LNCAP (cell line): ENCODE results near the gene TMPRSS13.

Experiments
- CTCF ChIP-seq: fragments of 450-650 bp; IDR thresholded peaks from 2 replicates; pipeline ENCODE4 v1.5.1; 2017; ENCODE audit warnings: mild to moderate bottlenecking

Gene TMPRSS13

DNA sequence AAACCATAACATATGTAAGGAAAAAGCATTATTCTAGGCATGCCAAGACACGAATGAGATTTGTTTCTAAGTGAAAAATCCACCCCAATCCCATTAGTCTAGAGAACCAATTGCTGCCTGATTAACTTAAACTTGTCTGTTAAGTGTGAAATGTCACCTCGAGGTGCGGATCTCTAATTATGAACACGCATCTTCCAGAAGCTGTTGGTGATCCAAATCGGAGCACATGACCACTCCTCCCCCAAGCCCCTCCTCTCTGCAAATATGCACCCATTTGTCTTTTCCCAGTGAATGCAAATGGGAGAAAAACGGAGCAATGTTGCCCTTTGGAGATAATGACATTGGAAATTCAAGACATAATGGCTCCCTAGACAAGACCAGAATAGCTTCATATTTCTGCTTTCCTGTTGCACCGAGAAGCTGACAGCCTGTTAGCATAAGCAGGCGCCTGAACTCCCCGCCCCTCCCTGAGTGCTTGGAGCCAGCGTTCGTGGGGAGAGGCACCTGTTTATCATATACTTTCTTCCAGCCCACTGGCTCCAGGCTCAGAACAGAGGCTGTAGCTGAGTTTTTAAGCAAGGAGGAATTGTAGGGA, 46.8 kb downstream of the TMPRSS13 start:
- no peak for TF ChIP-seq CTCF

GRCh38 chr11:117881217-117881616, 48.0 kb downstream of the TMPRSS13 start:
- TF ChIP-seq CTCF: no peak

- TF ChIP-seq CTCF: no peak
Measured at GRCh38 chr11:117879516-117880480, 49.4 kb downstream of the TMPRSS13 start.

- TF ChIP-seq CTCF: no peak
Measured at GRCh38 chr11:117878939-117879475, 50.2 kb downstream of the TMPRSS13 start.

GRCh38 chr11:117878314-117878938, 50.8 kb downstream of the TMPRSS13 start:
- TF ChIP-seq CTCF: no peak

DNA sequence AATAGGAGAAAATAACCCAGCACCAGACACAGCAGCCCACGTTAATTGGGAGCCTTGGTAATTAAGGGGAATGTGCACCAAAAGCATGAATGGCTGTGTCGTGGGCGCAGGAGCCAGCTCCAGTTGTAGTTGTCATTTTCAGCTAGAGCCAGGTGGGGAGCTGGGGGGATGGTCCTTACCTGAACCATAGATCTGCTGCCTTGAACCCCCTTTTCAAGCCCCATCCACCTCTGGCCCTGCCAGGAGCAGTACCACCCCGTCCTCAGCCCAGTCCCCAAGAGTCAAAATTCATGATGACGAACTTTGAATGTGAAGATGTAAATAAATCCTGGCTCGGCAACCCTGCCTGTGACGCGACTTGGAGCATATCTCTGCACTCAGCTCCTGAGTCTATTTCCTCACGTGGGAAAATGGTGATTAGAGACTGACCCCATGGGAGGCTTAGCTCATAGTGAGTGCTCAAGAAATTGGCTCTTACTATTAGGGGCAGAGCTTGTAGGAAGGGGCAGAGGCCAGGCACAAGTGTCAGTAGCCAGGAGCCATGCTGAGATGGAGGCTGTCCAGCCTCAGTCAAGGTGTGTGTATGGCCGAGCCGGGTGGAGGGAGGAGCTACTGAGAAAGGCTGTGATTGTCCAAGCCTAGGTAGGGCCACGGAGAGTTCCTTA, 52.0 kb downstream of the TMPRSS13 start:
- TF ChIP-seq CTCF: no peak
